ENCODE data around the gene RFXANK. TPM values are rescaled to one million over a fixed set of nuclear protein-coding genes. Genes with fewer than 3 reads are reported as not detected.
"Not testable (repeated sequence)": the region's sequence is repeated elsewhere in the genome, so short reads cannot be mapped to it uniquely, and the experiment has no call there.

The RFXANK gene
- polyA plus RNA-seq, 3 donors: 73.8 to 84.1 (median 77.0) TPM

DNA sequence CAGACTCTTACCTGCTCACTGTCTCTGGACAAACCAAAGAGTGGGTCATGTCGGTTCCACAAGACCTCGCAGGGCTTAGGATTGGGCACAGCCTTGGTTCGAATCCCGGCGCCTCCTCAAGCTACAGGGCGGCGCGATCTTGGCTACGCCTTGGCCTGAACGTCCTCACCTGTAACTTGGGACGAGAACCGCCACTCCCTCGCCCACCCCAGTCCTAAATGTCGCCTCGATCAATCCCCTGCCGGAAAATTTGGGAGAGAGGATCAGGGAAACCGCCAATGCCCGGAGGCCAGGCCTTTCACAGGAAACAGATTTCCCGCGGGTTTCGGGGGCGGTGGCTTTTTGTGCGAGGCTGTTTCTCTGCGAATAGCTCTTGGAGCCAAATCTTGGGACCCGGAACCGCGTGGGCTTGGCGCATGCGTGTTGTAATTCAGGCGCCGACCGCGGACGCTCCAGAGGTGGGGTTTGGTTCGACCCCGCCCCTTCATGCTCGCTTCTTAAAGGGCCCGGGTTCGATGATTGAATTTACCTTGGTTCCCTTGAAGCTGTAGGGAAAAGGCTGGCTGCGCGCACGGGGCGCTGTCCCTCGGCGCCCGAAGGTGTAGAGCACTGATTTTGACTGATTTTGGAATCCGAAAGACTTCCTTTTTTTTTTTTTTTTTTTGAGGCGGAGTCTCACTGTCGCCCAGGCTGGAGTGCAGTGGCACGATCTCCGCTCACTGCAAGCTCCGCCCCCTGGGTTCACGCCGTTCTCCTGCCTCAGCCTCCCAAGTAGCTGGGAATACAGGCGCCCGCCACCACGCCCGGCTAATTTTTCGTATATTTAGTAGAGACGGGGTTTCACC lies 11.2 kb downstream of the RFXANK start, which contains the start of gene NR2C2AP:
NR2C2AP (minus strand) TSS at position 403 of the 845 bp plus-strand sequence; CDS start at position 49, 354 bp downstream.
- peak; percentile 88 for DNase-seq

DNA sequence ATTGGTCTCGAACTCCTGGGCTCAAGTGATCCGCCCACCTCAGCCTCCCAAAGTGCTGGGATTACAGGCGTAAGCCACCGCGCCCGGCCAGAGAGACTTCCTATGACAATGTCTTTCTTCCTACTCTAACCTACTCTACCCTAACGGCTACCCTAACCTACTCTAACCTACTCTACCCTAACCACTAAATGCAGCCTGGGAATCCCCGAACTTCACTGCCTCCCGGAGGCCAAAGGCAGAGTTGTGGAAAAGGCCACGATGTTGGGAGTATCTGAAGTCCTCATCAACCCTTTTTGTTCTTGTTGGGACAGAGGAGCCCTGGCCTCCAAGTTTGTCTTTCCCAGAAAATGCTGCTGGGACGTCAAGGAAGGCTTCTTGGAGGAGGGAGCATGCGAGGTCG lies 12.1 kb downstream of the RFXANK start:
- DNase-seq: no peak

DNA sequence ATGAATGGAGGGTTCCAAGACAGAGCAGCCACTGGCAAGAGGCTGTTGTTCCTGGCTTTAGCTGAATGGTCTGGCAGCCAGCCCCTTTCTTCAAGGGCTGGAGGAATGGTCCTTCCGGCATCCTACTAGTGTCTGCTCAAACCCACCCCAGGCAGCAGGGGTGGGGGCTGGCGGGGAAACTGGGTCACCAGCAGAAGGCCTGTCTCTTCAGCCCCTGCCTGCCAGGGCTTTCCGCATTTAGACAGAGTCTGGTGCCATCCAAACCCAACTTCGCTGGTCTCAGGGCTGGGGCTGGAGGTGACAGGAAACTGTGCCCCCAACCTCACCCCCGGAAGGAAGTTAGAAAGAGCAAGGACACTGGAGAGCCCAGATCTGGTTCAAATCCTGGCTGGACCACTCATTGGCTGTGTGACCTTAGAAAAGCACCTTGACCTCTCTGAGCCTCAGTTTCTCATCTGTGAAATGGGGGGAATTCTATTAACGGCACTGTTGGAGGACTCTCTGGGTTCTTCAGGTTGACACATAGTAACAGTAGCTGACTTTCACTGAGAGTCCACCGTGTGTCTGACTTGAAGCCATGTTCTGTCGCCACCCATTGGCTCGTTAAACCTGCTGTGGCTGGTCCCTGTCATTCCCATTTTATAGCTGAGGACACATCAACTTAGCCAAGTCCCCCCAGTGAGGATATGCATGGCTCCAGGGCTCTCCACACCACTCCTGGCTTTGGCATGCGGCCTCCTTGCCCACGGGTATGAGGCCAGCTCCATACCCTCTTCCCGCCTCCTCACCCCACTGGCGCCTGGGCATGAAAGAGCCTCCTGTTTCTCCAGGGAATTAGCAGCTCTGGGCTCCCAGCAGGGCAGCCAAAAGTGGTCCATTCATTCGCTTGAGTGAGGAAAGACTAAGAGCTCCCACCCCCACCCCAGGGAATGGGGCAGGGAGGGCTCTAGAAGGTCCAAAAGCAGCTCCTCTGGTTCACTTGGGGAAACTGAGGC lies 13.7 kb downstream of the RFXANK start:
- no peak for DNase-seq

DNA sequence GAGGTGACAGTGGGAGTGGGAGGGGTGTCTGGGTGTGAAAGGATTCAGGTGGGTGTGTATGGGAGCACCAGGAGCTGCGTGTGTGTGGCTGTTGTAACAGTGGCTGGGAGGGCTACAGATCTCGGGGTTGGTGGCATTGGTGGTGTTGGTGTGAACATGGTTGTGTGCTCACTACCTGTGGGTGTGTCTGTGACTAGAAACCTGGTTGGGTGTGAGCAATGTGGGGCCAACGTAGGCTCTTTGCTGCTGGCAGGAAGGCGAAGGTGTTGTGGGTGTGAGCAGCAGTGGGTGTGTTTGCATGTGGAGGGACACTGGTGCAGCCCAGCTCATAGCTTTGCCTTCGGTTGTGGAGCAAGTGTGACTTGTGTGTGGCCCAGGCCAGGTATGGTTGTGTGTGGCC lies 14.9 kb downstream of the RFXANK start:
- no peak for DNase-seq

DNA sequence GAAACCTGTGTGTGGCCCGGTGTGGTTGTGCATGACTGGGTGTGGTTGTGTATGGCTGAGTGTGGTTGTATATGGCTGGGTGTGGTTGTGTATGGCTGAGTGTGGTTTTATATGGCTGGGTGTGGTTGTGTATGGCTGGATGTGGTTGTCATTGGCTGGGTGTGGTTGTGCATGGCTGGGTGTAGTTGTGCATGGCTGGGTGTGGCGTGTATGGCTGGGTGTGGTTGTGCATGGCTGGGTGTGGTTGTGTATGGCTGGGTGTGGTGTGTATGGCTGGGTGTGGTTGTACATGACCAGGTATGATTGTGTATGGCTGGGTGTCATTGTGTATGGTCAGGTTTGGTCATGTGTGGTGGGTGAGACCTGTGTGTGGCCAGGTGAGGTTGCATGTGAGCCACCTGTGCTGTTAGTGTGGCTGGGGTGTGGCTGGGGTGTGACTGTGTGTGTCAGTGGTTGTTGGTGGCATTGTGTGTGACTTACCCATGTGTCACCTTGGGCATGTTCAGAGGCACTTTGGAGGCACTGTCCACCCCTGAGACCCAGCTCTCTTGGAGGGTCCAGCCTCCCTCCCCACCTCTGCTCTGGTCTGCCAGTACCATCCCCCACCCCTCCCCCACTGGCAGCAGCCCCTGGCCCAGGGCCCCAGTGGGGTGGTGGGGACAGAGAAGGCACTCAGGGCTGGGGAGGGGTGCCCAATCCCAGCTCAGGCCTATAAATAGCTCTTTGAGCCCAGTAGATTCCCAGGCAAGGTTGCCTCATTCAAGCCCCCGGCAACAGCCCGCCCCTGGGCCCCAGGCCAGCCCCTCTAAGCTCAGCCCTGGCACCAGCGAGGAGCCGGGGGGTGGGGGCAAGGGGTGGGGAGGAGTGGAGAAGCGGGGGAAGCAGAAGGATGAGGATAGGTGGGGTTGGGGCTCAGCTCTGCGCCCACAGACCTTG lies 15.8 kb downstream of the RFXANK start:
- no peak for DNase-seq

DNA sequence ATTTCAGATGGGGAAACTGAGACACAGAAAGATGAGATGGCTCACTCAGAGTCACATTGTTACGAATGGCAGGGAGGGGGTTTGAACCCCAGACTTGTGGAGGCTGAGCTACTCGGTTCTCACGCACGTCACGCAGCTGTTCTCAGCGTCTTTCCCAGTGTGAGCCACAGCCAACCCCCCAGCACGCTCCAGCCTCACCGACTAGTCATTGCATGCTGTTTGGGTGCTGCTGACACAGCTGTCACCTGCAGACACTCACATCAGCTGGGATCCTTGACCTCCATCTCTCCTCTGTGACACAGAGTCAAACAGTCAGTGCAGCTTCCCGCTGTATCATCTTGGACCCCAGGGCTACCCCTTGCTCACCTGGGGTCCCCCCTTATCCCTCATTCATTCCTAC lies 17.3 kb downstream of the RFXANK start:
- no peak for DNase-seq

DNA sequence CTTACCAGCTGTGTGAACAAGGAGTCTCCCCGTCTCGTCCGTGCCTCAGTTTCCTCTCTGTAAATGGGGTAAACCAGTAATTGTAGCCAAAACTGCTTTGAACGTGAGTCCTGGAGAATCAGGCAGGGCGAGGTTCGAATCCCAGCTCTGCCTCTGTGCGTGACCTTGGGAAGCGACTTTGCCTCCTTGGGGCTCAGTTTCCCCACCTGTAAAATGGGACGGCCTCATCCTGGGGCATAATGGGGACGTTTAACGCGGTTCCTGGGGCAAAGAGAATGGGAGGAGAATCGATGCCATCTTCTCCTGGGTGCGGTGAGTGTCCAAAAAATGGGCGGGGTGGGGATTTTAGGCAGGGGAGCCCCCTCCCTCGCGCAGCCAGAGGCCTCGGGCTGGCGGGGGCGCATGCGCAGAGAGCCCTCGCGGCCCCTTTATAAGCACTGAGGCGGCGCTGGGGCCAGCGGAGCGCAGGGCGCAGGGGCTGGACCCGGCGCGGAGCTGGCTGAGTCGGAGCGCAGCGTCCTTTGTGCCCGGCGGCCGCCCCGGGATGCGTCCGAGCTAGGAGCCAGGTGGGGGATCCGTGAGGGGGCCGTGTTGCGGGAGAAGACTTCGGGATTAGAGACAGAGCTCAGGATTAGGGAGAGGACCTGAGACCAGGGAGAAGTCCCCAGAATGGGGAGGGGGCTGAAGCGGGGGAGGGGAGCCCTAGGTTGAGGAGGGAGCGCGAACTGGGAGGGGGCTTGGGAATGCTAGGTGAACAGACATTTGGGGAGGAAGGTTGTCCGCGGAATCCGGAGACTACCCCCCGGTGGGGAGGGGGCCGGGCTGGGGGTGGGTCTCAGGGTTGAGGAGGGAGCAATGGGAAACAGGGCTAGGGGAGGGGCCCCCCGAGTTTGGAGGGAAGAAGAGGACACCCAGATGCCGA lies 19.7 kb downstream of the RFXANK start, which contains the start of gene NCAN:
NCAN (plus strand) TSS at position 460 of the 922 bp plus-strand sequence. CDS start 4,996 bp downstream, outside the sequence.
- no peak for DNase-seq

DNA sequence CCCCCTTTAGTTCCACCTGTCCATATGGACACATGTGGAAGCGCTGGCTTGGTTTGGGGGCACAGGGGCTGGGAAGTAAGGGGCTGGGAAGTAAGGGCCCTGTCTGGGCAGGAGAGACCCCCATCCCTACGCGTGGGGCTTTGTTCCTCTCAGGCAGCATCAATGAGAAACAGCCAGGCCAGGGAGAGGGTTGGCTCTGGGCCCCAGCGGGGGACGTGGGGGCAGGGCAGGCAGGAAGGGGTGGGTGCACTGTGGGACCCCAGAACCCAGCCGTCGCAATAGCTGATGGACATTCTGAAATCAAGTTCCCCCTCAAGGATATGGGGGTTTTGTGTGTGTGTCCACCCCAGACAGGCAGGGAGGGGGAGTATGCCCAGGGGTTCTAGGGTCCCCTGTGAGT lies 20.9 kb downstream of the RFXANK start:
- DNase-seq: no peak

DNA sequence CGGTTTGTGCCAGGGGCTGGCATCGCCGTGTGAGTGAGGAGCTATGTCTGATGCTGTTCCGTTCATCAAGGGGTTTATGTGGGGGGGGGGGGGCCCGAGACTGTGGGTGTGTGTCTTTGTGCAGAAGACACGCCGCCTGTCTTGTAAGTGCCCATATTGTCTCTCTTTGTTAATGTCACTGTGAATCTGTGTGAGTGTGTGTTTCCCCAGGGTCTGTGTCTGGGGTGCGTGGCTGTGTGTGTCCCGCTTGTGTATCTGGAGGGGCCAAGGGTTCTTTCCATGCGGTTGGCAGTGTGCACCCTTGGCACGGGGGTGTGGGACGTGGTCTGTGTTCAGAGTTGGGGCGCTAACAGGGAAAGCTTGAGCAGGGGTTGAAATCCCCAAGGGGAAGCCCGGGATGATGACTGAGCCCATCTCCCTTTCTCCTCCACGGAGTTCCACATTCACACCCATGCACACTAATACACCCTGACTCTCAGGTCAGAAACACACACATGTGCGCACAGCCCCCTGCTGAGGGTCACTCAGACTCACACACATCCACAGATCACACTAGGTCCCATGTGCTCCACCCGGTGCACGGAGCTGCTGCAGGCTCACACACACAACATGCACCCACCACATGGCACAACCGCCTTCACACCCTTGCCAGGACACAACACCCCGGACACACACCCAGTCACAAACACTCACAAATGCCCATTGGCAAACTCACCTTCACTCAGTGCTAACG lies 21.5 kb downstream of the RFXANK start:
- DNase-seq: no peak

DNA sequence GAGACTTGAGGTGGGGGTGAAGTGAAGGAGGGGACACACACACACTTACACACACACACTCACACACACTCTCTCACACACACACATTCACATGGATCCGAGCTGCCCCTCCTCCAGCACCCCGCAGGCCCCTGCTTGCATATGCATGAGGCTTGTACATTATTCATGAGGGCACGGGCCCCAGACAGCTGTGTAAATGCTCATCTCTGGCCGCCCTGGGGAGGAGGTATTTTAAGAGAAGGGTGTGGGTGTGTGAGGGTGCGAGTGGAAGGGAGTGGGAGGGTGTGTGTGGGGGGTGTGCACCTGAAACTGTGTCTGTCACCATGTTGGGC lies 22.1 kb downstream of the RFXANK start:
- DNase-seq: no peak

DNA sequence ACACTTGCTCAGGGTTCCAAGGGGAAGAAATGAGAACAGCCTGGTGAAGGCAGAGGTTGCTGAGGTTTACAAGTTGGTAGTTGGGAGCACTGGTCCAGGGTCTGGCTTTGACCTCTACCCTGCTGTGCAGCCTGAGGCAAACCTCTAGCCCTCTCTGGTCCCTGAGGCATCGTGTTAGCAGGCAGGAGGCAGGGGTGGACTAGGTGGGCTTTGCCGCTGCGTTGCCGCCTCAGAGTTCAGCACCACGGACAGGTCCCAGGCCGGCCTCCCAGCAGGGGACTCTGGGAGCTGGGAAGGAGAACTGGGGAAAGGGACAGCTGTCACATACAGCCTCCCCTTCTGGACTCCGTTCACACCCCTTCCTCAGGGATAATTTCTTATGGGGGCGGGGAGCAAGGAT lies 22.8 kb downstream of the RFXANK start:
- DNase-seq: peak; percentile 63

DNA sequence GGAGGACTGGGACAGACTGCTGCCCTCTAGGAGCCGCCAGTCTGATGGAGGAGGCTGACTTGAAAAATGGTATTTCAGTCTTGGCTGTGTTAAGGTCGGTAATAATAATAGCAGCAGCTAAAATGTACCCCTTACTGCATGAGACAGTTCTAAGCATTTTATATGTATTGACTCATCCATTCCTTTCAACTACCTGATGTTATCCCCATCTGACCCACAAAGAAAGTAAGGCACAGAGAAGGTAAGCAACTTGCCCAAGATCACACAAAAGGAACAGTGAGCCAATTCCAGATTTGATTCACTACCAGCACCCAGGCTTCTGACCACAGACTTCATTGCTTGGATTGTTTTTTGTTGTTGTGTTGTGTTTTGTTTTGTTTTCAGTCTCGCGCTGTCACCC lies 23.7 kb downstream of the RFXANK start:
- DNase-seq: no peak

DNA sequence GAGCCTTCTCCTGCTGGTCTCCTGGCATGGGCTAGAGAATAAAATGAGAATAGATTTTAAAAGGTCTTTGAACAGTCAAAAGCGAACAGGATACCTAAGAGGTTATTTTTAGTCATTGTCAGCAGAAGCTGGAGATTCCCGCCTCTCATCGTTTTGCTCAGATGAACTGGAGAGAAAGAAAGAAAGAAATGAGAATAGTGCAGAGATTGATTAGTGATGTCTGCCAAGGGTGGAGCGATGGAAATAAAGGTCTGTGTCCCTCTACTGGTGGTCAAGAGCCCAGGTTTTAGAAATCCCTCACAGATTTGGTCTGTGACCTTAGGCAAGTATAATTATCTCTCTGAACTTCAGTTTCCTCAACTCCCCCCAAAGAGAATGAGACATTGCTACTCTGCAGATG lies 25.0 kb downstream of the RFXANK start:
- no peak for DNase-seq

DNA sequence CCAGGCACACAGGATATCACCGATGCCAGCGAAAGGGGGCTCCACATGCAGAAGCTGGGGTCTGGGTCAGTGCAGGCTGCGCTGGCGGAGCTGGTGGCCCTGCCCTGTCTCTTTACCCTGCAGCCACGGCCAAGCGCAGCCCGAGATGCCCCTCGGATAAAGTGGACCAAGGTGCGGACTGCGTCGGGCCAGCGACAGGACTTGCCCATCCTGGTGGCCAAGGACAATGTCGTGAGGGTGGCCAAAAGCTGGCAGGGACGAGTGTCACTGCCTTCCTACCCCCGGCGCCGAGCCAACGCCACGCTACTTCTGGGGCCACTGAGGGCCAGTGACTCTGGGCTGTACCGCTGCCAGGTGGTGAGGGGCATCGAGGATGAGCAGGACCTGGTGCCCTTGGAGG lies 26.9 kb downstream of the RFXANK start:
- DNase-seq: no peak

DNA sequence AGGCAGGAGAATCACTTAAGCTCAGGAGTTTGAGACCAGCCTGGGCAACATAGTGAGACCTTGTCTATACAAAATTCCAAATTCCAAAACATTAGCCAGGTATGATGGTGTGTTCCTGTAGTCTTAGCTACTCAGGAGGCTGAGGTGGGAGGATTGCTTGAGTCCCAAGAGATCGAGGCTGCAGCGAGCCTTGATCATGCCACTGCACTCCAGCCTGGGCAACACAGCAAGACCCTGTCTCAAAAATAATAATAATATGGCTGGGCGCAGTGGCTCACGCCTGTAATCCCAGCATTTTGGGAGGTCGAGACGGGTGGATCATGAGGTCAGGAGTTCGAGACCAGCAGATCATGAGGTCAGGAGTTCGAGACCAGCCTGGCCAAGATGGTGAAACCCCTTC lies 28.9 kb downstream of the RFXANK start:
- not testable (repeated sequence) for DNase-seq

DNA sequence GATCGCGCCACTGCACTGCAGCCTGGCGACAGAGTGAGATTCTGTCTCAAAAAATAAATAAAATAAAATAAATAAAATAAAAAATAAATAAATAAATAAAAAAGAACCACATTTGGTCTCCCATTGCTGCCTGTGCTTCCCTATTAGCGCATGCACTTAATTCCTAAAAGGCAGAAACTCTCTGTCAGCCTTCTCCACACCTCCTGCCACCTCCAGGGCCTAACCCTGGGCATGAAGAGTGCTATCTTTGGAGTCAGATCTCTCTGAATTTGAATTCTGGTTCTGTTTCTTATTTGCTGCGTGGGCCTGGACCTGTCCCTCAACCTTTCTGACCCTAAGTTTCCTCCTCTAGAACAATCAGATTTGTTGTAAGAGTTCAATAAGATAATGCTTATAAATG lies 31.0 kb downstream of the RFXANK start:
- DNase-seq: no peak

DNA sequence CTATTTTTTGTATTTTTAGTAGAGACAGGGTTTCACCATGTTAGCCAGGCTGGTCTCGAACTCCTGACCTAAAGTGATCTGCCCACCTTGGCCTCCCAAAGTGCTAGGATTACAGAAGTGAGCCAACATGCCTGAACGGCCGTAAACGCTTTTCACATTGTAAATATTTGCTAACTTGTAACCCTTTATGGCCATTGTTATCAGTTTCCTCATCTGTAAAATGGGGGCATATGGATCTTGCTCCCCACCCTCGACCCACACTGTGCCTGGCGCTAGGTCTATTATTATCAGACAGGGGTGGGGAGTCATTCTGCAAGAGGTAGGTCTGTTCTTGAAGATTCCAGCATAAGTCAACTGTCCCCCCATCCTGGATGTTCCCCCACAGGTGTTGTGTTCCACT lies 31.6 kb downstream of the RFXANK start:
- DNase-seq: no peak

DNA sequence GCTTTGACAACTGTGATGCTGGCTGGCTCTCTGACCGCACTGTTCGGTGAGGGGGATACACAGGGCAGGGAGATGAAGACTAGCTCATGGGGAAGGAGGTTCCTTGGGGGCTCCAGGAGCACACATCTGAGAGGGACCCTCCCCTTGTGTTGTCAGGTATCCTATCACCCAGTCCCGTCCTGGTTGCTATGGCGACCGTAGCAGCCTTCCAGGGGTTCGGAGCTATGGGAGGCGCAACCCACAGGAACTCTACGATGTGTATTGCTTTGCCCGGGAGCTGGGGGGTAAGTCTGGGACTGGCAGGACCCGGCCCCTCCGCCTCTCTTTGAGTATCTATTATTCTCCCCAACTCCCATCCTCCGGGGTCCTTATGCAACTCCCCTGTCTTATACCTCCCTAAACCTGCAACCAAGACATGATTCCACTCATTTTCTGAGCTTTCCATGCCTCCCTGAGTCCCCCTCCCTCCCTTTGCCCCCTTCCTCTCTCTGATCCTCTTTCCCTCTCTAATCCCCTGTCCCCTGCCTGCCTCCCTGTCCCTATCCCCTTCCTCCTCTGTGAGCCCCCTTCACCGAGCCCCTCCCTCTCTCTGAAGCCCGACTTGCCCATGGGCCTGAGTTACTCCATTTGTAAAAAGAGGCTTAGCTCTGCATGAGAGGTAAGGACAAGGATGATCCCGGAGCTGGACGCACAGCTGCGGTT lies 32.2 kb downstream of the RFXANK start:
- no peak for DNase-seq
